HG03432 (cell line): ENCODE data around the gene GCKR.

Source experiments
- ATAC-seq: cut with Tn5 transposase; IDR thresholded peaks from one replicate; pipeline ENCODE4 v1.9.1; 2021; ENCODE audit warnings: mild to moderate bottlenecking, moderate library complexity; ENCODE audit not compliant: unreplicated experiment

Gene GCKR

GRCh38 chr2:27496357-27497287 is at the start of gene GCKR:
Gene GCKR, plus strand, starts transcription at chr2:27496839. Its CDS starts 66 bp downstream, at chr2:27496905.
- ATAC-seq: no peak

- no peak for ATAC-seq
Observed at GRCh38 chr2:27448381-27448780, 48.3 kb upstream of the GCKR start.

- ATAC-seq: no peak
Observed at GRCh38 chr2:27451095-27451494, 45.5 kb upstream of the GCKR start.

- no peak for ATAC-seq
Observed at GRCh38 chr2:27453968-27454367, 42.7 kb upstream of the GCKR start.

GRCh38 chr2:27461118-27461517 is 35.5 kb upstream of the GCKR start:
- no peak for ATAC-seq

GRCh38 chr2:27464443-27464842 is 32.2 kb upstream of the GCKR start:
- ATAC-seq: no peak

GRCh38 chr2:27471961-27472360 is 24.7 kb upstream of the GCKR start:
- no peak for ATAC-seq

GRCh38 chr2:27485496-27485895 is 11.1 kb upstream of the GCKR start:
- no peak for ATAC-seq

GRCh38 chr2:27489118-27489497 is 7.5 kb upstream of the GCKR start:
- ATAC-seq: peak; percentile 2

- peak; percentile 95 for ATAC-seq
Observed at GRCh38 chr2:27489498-27490397, 6.9 kb upstream of the GCKR start, which contains the start of gene IFT172. Gene IFT172, minus strand, starts transcription at chr2:27489743. Its CDS starts 90 bp downstream, at chr2:27489653.

GRCh38 chr2:27492557-27492956 is 4.1 kb upstream of the GCKR start:
- no peak for ATAC-seq

GRCh38 chr2:27493948-27494283 is 2.7 kb upstream of the GCKR start:
- ATAC-seq: no peak

- ATAC-seq: no peak
Observed at GRCh38 chr2:27494284-27494943, 2.2 kb upstream of the GCKR start.

GRCh38 chr2:27494944-27495554 is 1.6 kb upstream of the GCKR start, which contains the start of gene FNDC4:
Gene FNDC4, minus strand, starts transcription at chr2:27495200. Its CDS starts 521 bp downstream, at chr2:27494679.
- no peak for ATAC-seq

- no peak for ATAC-seq
Observed at GRCh38 chr2:27495840-27496356, 741 bp upstream of the GCKR start.

- no peak for ATAC-seq
Observed at GRCh38 chr2:27497288-27497627, 619 bp downstream of the GCKR start.

GRCh38 chr2:27498975-27499374 is 2.3 kb downstream of the GCKR start:
- ATAC-seq: no peak

GRCh38 chr2:27501042-27501441 is 4.4 kb downstream of the GCKR start:
- no peak for ATAC-seq

- no peak for ATAC-seq
Observed at GRCh38 chr2:27502142-27502541, 5.5 kb downstream of the GCKR start.

- no peak for ATAC-seq
Observed at GRCh38 chr2:27506587-27506986, 9.9 kb downstream of the GCKR start.
